Activated CD4-positive, alpha-beta T cell treated with anti-CD3 and anti-CD28 coated beads for 36 hours (primary cell): Measurements from ENCODE around the gene MIA3. TPM values are rescaled to one million over a fixed set of nuclear protein-coding genes. Genes with fewer than 3 reads are reported as not detected.

ENCODE experiments used
- ATAC-seq: fragments of 200-7000 bp; cut with Tn5 transposase; one replicate; pipeline ENCODE4 v1.10.0; 2021; ENCODE audit warnings: mild to moderate bottlenecking, moderate library complexity
- CTCF ChIA-PET: fragments of 350-600 bp; sonication (Branson Sonifier 250); formaldehyde crosslinking; loops from one replicate; lab custom pipeline; 2021; ENCODE audit warnings: antibody characterized with exemption; lab: Charles Lee
- POLR2A ChIA-PET: fragments of 350-600 bp; sonication (Branson Sonifier 250); formaldehyde crosslinking; loops from one replicate; lab custom pipeline; 2021; ENCODE audit warnings: antibody characterized with exemption, inconsistent platforms; lab: Charles Lee
- DNase-seq: peaks from one replicate; pipeline ENCODE4 v3.0.0-alpha.2; 2020
- H3K27ac Mint-ChIP-seq: one replicate; pipeline ENCODE4 v1.8.0; 2021; ENCODE audit warnings: mixed read lengths
- H3K27me3 Mint-ChIP-seq: one replicate; pipeline ENCODE4 v1.8.0; 2021; ENCODE audit warnings: mixed read lengths
- H3K36me3 Mint-ChIP-seq: one replicate; pipeline ENCODE4 v1.8.0; 2021; ENCODE audit warnings: low read depth, mixed read lengths
- H3K4me1 Mint-ChIP-seq: one replicate; pipeline ENCODE4 v1.8.0; 2021; ENCODE audit warnings: mixed read lengths
- H3K4me3 Mint-ChIP-seq: one replicate; pipeline ENCODE4 v1.8.0; 2021; ENCODE audit warnings: mild to moderate bottlenecking, moderate library complexity, mixed read lengths
- H3K9me3 Mint-ChIP-seq: one replicate; pipeline ENCODE4 v1.8.0; 2021; ENCODE audit warnings: low read depth, mixed read lengths
- intact Hi-C, 2 experiments: fragments of 100-400 bp; cut with DNase I in 1 of 2; cut with micrococcal nuclease in 1 of 2; formaldehyde crosslinking; loops; one replicate each; pipeline versions ENCODE4 v1.14.2 to v1.15.1; 2022 to 2024; cut with DNase I, micrococcal nuclease
- total RNA-seq, 2 experiments: library from RNA; stranded (reverse); gene quantifications; one replicate each; pipeline ENCODE4 v1.2.3, GENCODE V29; 2021

The MIA3 gene
- total RNA-seq, 2 experiments from 2014 or later: 46.7 to 57.9 TPM

DNA sequence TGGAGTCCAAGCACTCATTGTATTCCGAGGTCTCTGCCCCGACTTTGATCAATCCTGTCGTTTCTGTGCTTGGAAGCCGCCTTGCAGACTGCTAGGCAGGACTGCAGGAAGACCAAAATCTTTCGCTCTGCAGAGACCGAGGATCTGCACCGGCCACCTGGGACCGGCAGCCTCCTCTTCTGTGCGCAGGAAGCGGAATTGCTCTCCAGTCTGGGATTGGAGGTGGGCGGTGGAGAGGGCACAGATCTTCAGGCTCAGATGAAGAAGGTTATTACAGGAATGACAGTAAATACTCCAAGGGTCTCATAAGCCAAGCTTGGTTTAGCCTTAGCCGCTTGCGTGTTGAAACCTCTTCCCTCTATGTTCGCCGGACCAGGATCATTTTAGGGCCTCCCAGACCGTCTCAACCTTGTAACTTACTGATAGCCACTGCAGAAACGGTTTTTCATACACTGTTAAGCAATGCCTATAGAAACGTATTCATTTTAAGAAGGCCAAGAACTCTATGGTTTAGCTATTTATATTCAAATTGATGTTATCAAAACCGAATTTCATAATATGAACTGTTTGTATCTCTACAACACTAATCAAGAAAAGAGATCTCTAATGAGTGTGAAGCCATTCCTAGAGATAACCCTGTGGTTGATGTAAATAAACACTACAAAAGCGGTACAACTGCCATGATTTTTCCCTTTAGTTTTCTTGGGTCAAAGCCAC, 1.1 kb downstream of the MIA3 start:
- intact Hi-C loops: loop anchor here (1.0 to 10.0 kb wide), 6 partner anchors 15 to 1174 kb away; partner anchors contain the start of gene DUSP10 (in 1 of the 2)
- Mint-ChIP-seq H3K9me3 (no peaks in the 10 kb centered on the region), H3K36me3 (peaks cover 20% of the 10 kb centered on the region), H3K27ac (peak overlapping the region; percentile 65), H3K27me3 (peaks cover 7% of the 10 kb centered on the region), H3K4me1 (peaks cover 31% of the 10 kb centered on the region), H3K4me3 (peak overlapping the region; percentile 83)
- no peak for ATAC-seq
- ChIA-PET POLR2A (interaction anchor here (1.1 kb wide), 1 partner anchor 94 kb away, joined by 3 read pairs; no protein-coding TSS in a partner anchor), CTCF (interaction anchor here (0.8 to 3.9 kb wide), 4 partner anchors 15 to 34 kb away, joined by 3 to 39 read pairs (median 4); no protein-coding TSS in a partner anchor)
- peak; percentile 39 for DNase-seq

- no peak for DNase-seq
- Mint-ChIP-seq H3K9me3 (no peaks in the 10 kb centered on the region), H3K4me1 (peaks cover 31% of the 10 kb centered on the region), H3K27me3 (peaks cover 2% of the 10 kb centered on the region), H3K4me3 (no peak overlapping the region), H3K36me3 (peaks cover 23% of the 10 kb centered on the region), H3K27ac (no peak overlapping the region)
- ChIA-PET POLR2A (no interaction called here), CTCF (interaction anchor here (0.5 to 3.9 kb wide), 6 partner anchors 8 to 738 kb away, joined by 3 to 39 read pairs (median 4); no protein-coding TSS in a partner anchor)
- intact Hi-C loops: no loop called here
- ATAC-seq: no peak
Observed at GRCh38 chr1:222620566-222620965, 2.7 kb downstream of the MIA3 start.

GRCh38 chr1:222622765-222623164, 4.9 kb downstream of the MIA3 start:
- H3K4me1 Mint-ChIP-seq: peaks cover 26% of the 10 kb centered on the region
- ATAC-seq (no peak), DNase-seq (no peak)
- CTCF ChIA-PET: interaction anchor here (3.6 kb wide), 1 partner anchor 12 kb away, joined by 34 read pairs; no protein-coding TSS in a partner anchor
- no peak overlapping the region for H3K4me3 Mint-ChIP-seq
- H3K27ac Mint-ChIP-seq: no peak overlapping the region
- H3K9me3 Mint-ChIP-seq: no peaks in the 10 kb centered on the region
- intact Hi-C loops: no loop called here
- H3K36me3 Mint-ChIP-seq: peaks cover 31% of the 10 kb centered on the region
- POLR2A ChIA-PET: no interaction called here
- no peaks in the 10 kb centered on the region for H3K27me3 Mint-ChIP-seq

DNA sequence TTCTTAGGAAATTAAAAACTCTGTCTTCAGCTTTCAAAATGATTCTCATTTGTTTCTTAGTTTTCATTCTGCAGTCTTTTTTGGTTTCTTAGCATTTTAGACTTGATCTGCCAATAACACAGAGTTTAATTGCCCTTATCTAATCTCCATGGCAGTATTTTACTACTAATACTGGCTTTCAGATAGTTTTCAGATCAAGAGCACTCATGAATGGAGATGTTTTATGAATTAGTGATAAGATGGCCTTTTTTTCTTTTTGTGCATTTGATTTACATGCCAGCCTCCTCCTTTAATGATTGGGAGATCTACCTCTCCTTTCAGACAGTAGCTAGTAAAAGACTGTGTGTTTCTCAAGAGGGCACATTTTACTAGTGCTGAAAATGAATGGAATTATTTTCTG, 5.6 kb downstream of the MIA3 start:
- ChIA-PET CTCF (interaction anchor here (1.2 to 3.6 kb wide), 2 partner anchors 9 to 11 kb away, joined by 4 to 34 read pairs; no protein-coding TSS in a partner anchor), POLR2A (no interaction called here)
- no peak for ATAC-seq
- no peak for DNase-seq
- no peaks in the 10 kb centered on the region for H3K27me3 Mint-ChIP-seq
- H3K36me3 Mint-ChIP-seq: peaks cover 37% of the 10 kb centered on the region
- intact Hi-C loops: no loop called here
- H3K9me3 Mint-ChIP-seq: no peaks in the 10 kb centered on the region
- H3K4me3 Mint-ChIP-seq: no peak overlapping the region
- peaks cover 26% of the 10 kb centered on the region for H3K4me1 Mint-ChIP-seq
- no peak overlapping the region for H3K27ac Mint-ChIP-seq

GRCh38 chr1:222624214-222624613, 6.3 kb downstream of the MIA3 start:
- ChIA-PET POLR2A (no interaction called here), CTCF (interaction anchor here (1.2 to 3.6 kb wide), 2 partner anchors 8 to 10 kb away, joined by 4 to 34 read pairs; no protein-coding TSS in a partner anchor)
- DNase-seq (no peak), ATAC-seq (no peak)
- Mint-ChIP-seq H3K27me3 (no peaks in the 10 kb centered on the region), H3K4me3 (no peak overlapping the region), H3K36me3 (peaks cover 40% of the 10 kb centered on the region), H3K9me3 (no peaks in the 10 kb centered on the region), H3K4me1 (peaks cover 21% of the 10 kb centered on the region), H3K27ac (no peak overlapping the region)
- intact Hi-C loops: no loop called here

- CTCF ChIA-PET: interaction anchor here (0.6 to 1.5 kb wide), 4 partner anchors 9 to 591 kb away, joined by 3 to 5 read pairs (median 4); no protein-coding TSS in a partner anchor
Observed at GRCh38 chr1:222627232-222627631, 9.3 kb downstream of the MIA3 start.

DNA sequence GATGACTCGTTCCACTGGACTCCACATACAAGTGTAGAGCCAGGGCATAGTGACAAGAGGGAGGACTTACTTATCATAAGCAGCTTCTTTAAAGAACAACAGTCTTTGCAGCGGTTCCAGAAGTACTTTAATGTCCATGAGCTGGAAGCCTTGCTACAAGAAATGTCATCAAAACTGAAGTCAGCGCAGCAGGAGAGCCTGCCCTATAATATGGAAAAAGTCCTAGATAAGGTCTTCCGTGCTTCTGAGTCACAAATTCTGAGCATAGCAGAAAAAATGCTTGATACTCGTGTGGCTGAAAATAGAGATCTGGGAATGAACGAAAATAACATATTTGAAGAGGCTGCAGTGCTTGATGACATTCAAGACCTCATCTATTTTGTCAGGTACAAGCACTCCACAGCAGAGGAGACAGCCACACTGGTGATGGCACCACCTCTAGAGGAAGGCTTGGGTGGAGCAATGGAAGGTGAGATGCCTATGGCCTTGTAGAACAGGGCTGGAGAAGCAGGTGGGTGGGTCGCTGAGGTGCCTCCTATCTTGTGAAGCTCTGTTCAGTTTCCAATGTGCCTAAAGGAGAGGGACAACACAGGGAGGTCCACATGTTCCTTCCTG, 12.1 kb downstream of the MIA3 start:
- no peaks in the 10 kb centered on the region for H3K9me3 Mint-ChIP-seq
- ATAC-seq (no peak), DNase-seq (no peak)
- peaks cover 2% of the 10 kb centered on the region for H3K4me1 Mint-ChIP-seq
- peaks cover 25% of the 10 kb centered on the region for H3K36me3 Mint-ChIP-seq
- intact Hi-C loops: loop anchor here (5.0 to 10.0 kb wide), 2 partner anchors 48 to 535 kb away; no protein-coding TSS in a partner anchor
- H3K27me3 Mint-ChIP-seq: no peaks in the 10 kb centered on the region
- H3K27ac Mint-ChIP-seq: no peak overlapping the region
- H3K4me3 Mint-ChIP-seq: no peak overlapping the region
- ChIA-PET POLR2A (no interaction called here), CTCF (interaction anchor here (0.5 to 0.6 kb wide), 3 partner anchors 157 to 1068 kb away, joined by 3 read pairs; no protein-coding TSS in a partner anchor)

More at GRCh38 chr1:222627232-222627631, 9.3 kb downstream of the MIA3 start:
- Mint-ChIP-seq H3K4me1 (no peaks in the 10 kb centered on the region), H3K4me3 (no peak overlapping the region), H3K36me3 (peaks cover 31% of the 10 kb centered on the region), H3K27ac (no peak overlapping the region), H3K27me3 (no peaks in the 10 kb centered on the region), H3K9me3 (no peaks in the 10 kb centered on the region)
- POLR2A ChIA-PET: no interaction called here
- intact Hi-C loops: no loop called here
- DNase-seq (no peak), ATAC-seq (no peak)

GRCh38 chr1:222631611-222632208, 13.8 kb downstream of the MIA3 start:
- ChIA-PET POLR2A (no interaction called here), CTCF (interaction anchor here (1.0 to 1.3 kb wide), 2 partner anchors 8 to 176 kb away, joined by 4 read pairs; no protein-coding TSS in a partner anchor)
- intact Hi-C loops: loop anchor here (5.0 to 10.0 kb wide), 2 partner anchors 49 to 537 kb away; no protein-coding TSS in a partner anchor
- Mint-ChIP-seq H3K36me3 (peaks cover 29% of the 10 kb centered on the region), H3K9me3 (no peaks in the 10 kb centered on the region), H3K27me3 (no peaks in the 10 kb centered on the region), H3K4me1 (peaks cover 2% of the 10 kb centered on the region), H3K4me3 (no peak overlapping the region), H3K27ac (peak overlapping the region; percentile 10)
- DNase-seq (no peak), ATAC-seq (no peak)

GRCh38 chr1:222632749-222633148, 14.9 kb downstream of the MIA3 start:
- no peaks in the 10 kb centered on the region for H3K27me3 Mint-ChIP-seq
- H3K4me3 Mint-ChIP-seq: no peak overlapping the region
- intact Hi-C loops: loop anchor here (5.0 to 10.0 kb wide), 2 partner anchors 50 to 538 kb away; no protein-coding TSS in a partner anchor
- CTCF ChIA-PET: interaction anchor here (1.0 to 5.0 kb wide), 5 partner anchors 9 to 177 kb away, joined by 3 to 56 read pairs (median 4); no protein-coding TSS in a partner anchor
- ATAC-seq (no peak), DNase-seq (no peak)
- POLR2A ChIA-PET: no interaction called here
- H3K27ac Mint-ChIP-seq: no peak overlapping the region
- peaks cover 2% of the 10 kb centered on the region for H3K4me1 Mint-ChIP-seq
- no peaks in the 10 kb centered on the region for H3K9me3 Mint-ChIP-seq
- peaks cover 24% of the 10 kb centered on the region for H3K36me3 Mint-ChIP-seq

DNA sequence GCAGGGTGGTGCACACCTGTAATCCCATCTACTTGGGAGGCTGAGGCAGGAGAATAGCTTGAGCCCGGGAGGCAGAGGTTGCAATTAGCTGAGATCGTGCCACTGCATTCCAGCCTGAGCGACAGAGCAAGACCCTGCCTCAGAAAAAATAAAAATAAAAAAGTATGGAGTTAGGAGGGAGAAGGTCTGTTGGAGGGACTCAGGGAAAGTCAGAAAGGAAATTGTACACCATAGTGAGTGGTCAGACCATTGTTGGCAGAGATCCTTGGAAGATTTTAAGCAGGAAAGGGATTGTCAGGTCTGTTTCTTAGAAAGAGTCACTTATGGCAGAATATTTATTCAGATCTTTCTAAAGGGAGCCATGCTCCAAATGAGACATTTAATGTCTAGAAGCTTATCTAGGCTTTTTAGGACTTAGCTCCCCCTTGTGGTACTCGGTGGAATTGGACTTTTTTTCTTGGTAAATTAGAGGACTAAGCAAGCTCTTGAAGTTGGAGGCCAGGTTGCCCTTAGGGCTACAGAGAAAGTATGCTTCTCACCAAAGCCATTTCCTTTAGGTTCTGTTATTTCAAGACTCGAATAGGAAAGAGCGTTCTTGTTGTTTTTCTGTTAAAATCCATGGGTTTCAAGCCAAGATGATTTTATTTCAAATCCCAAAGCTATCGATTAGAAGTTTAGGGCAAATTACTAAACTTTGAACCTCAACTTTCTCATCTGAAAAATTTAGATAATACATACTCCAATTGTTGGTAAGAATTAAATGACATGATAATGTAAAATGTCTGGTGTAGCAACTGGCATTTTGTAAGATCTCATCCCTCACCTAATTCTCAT, 16.5 kb downstream of the MIA3 start:
- no peak overlapping the region for H3K27ac Mint-ChIP-seq
- POLR2A ChIA-PET: interaction anchor here (1.0 to 1.2 kb wide), 2 partner anchors 10 to 45 kb away, joined by 6 to 8 read pairs; partner anchors contain the start of gene TAF1A

More for the DNA sequence above, 16.5 kb downstream of the MIA3 start:
- DNase-seq (peak; percentile 76), ATAC-seq (peak; percentile 86)
- Mint-ChIP-seq H3K36me3 (peaks cover 17% of the 10 kb centered on the region), H3K4me3 (no peak overlapping the region), H3K9me3 (no peaks in the 10 kb centered on the region), H3K4me1 (peaks cover 2% of the 10 kb centered on the region), H3K27me3 (no peaks in the 10 kb centered on the region)
- intact Hi-C loops: loop anchor here (1.0 to 10.0 kb wide), 4 partner anchors 16 to 540 kb away; partner anchors contain the start of gene MIA3 (in 1 of the 2)
- CTCF ChIA-PET: interaction anchor here (0.6 to 5.0 kb wide), 41 partner anchors 10 to 875 kb away, joined by 3 to 56 read pairs (median 4); partner anchors contain the start of gene TAF1A
